B cell (primary cell): ENCODE results near the gene CEP112. TPM values are rescaled to one million over a fixed set of nuclear protein-coding genes. Genes with fewer than 3 reads are reported as not detected.

Source experiments
- ATAC-seq: fragments of 200-7000 bp; cut with Tn5 transposase; one replicate; pipeline ENCODE4 v1.10.0; 2021; ENCODE audit warnings: low read depth, mild to moderate bottlenecking, moderate number of reproducible peaks, moderate library complexity
- CTCF ChIA-PET: fragments of 350-600 bp; sonication (Branson Sonifier 250); formaldehyde crosslinking; loops from one replicate; lab custom pipeline; 2021; ENCODE audit warnings: antibody characterized with exemption, inconsistent platforms; lab: Charles Lee
- POLR2A ChIA-PET: fragments of 350-600 bp; sonication (Branson Sonifier 250); formaldehyde crosslinking; loops from one replicate; lab custom pipeline; 2021; ENCODE audit warnings: antibody characterized with exemption; lab: Charles Lee
- DNase-seq: peaks from one replicate; pipeline ENCODE4 v3.0.0; 2013
- H2AFZ ChIP-seq: 2 replicates; pipeline ENCODE4 v1.6.1; 2012; ENCODE audit warnings: mild to moderate bottlenecking, low read depth, low read length; ENCODE audit not compliant: insufficient read depth, poor library complexity, severe bottlenecking
- H3K27ac ChIP-seq, 2 donors: 1 replicate in 1 of 2; 2 replicates in 1 of 2; pipeline ENCODE4 v1.5.1; 2012 to 2013; ENCODE audit warnings: low read length in 2 of 2, mild to moderate bottlenecking in 2 of 2, moderate library complexity in 1 of 2
- H3K27me3 ChIP-seq, 4 experiments: fragments of 200-600 bp in 1 of 4; sonication (generic) in 1 of 4; replicated peaks in 1 of 4; 1 replicate in 2 of 4; 2 replicates in 2 of 4; pipeline versions ENCODE4 v1.6.1 to v1.7.0; 2013 to 2016; ENCODE audit warnings: low read length in 3 of 4, mild to moderate bottlenecking in 2 of 4, mixed read lengths in 1 of 4, moderate library complexity in 1 of 4; ENCODE audit not compliant: insufficient read depth in 4 of 4, control insufficient read depth in 3 of 4; ENCODE audit errors: control extremely low read depth in 1 of 4
- H3K36me3 ChIP-seq, 2 experiments: replicated peaks in 1 of 2; 1 replicate in 1 of 2; 2 replicates in 1 of 2; pipeline versions ENCODE4 v1.6.1 to v1.7.1; 2013; ENCODE audit warnings: low read length in 1 of 2; ENCODE audit not compliant: insufficient read depth in 2 of 2, control insufficient read depth in 1 of 2; ENCODE audit errors: control extremely low read depth in 1 of 2, extremely low read depth in 1 of 2
- H3K4me1 ChIP-seq, 2 donors: fragments of 200-600 bp in 1 of 2; sonication (generic) in 1 of 2; 1 replicate in 1 of 2; 2 replicates in 1 of 2; pipeline versions ENCODE4 v1.5.1 to v1.6.1; 2013 to 2017; ENCODE audit warnings: low read length in 2 of 2; ENCODE audit not compliant: control insufficient read depth in 2 of 2, insufficient read depth in 2 of 2
- H3K4me2 ChIP-seq: replicated peaks from 2 replicates; pipeline ENCODE3; 2012; ENCODE audit warnings: mild to moderate bottlenecking, low read depth, low read length; ENCODE audit not compliant: poor library complexity, severe bottlenecking
- H3K4me3 ChIP-seq, 5 experiments: fragments of 200-600 bp in 1 of 5; sonication (generic) in 1 of 5; 1 replicate in 3 of 5; 2 replicates in 2 of 5; pipeline versions ENCODE4 v1.5.1 to v1.7.0; 2011 to 2016; ENCODE audit warnings: low read length in 4 of 5, mild to moderate bottlenecking in 4 of 5, low read depth in 2 of 5, control low read depth in 1 of 5, moderate library complexity in 1 of 5; ENCODE audit not compliant: insufficient read depth in 1 of 5; ENCODE audit errors: control extremely low read depth in 1 of 5, extremely low read depth in 1 of 5
- H3K79me2 ChIP-seq: fragments of 200-600 bp; sonication (generic); one replicate; pipeline ENCODE4 v1.6.0; 2016; ENCODE audit warnings: low read length; ENCODE audit not compliant: control insufficient read depth, insufficient read depth
- H3K9ac ChIP-seq: fragments of 200-600 bp; sonication (generic); 2 replicates; pipeline ENCODE4 v1.6.1; 2017; ENCODE audit warnings: mild to moderate bottlenecking, low read length, moderate library complexity
- H3K9me3 ChIP-seq, 3 donors: one replicate each; pipeline versions ENCODE4 v1.6.1 to v1.7.1; 2013; ENCODE audit warnings: low read length in 2 of 3; ENCODE audit not compliant: control insufficient read depth in 2 of 3, insufficient read depth in 1 of 3; ENCODE audit errors: control extremely low read depth in 1 of 3
- H4K20me1 ChIP-seq: 2 replicates; pipeline ENCODE4 v1.6.0; 2012; ENCODE audit warnings: mild to moderate bottlenecking, low read length; ENCODE audit not compliant: insufficient read depth, control insufficient read depth, poor library complexity, severe bottlenecking
- H3K27ac Mint-ChIP-seq: one replicate; pipeline ENCODE4 v1.8.0; 2021; ENCODE audit warnings: mixed read lengths
- H3K27me3 Mint-ChIP-seq: one replicate; pipeline ENCODE4 v1.8.0; 2021; ENCODE audit warnings: mixed read lengths
- H3K4me1 Mint-ChIP-seq: one replicate; pipeline ENCODE4 v1.8.0; 2021; ENCODE audit warnings: mixed read lengths
- H3K4me3 Mint-ChIP-seq: one replicate; pipeline ENCODE4 v1.8.0; 2021; ENCODE audit warnings: mixed read lengths
- H3K9me3 Mint-ChIP-seq: one replicate; pipeline ENCODE4 v1.8.0; 2022; ENCODE audit warnings: mixed read lengths; ENCODE audit not compliant: insufficient read depth
- EZH2 ChIP-seq: IDR thresholded peaks from 2 replicates; pipeline ENCODE4 v1.6.1; 2012; ENCODE audit warnings: borderline replicate concordance, low read depth, mild to moderate bottlenecking, moderate library complexity, low read length; ENCODE audit not compliant: insufficient read depth, poor library complexity, severe bottlenecking
- WGBS: methylation state at CpG from one replicate; pipeline ENCODE4 v1.1.5; 2013; ENCODE audit warnings: missing lambda C conversion rate; ENCODE audit not compliant: insufficient coverage; 5-methylcytosine and 5-hydroxymethylcytosine counted together
- intact Hi-C: fragments of 100-400 bp; cut with micrococcal nuclease; formaldehyde crosslinking; loops from one replicate; pipeline ENCODE4 v1.10.0; 2022
- polyA plus RNA-seq: library from polyadenylated mRNA; depleted of rRNA; stranded (reverse); fragments of >200 nt; gene quantifications from 2 replicates; pipeline ENCODE4 v1.2.3, GENCODE V29; 2012
- total RNA-seq, 2 donors: library from RNA; stranded (reverse); fragments of 120-200 nt in 1 of 2; gene quantifications; 1 replicate in 1 of 2; 2 replicates in 1 of 2; pipeline versions ENCODE4 v1.2.3 to v1.2.4, GENCODE V29; 2013 to 2022
- TF ChIP-seq, protein P1 (sequence below): fragments of 200-600 bp; IDR thresholded peaks from one replicate; pipeline ENCODE4 v1.8.0; 2022; ENCODE audit warnings: antibody characterized with exemption, mild to moderate bottlenecking

The CEP112 gene
- total and polyA plus RNA-seq, 2 donors (not counting 1 experiment from before 2014, with no cell fraction given), result 0.57 to 4.6 TPM

DNA sequence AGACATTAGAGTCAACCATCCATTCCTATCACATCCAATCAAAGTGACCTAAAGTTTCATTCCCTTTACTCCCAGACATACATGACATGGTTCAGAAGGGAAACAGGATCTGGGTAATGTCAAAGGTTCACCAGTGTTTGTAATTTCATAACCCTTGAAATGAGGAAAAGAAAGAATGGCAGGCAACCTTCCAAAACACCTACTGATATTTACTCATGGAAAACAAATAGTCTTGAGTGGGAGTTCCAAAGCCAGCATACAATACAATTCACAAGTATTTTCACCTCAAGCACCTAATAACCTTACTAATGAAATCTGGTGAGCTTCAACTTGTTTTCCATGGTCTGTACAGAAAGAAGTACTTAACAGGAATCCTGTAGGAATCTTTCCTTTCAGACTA lies 557.9 kb downstream of the CEP112 start:
- no peaks in the 10 kb centered on the region for H3K27me3 ChIP-seq
- Mint-ChIP-seq H3K9me3 (no peaks in the 10 kb centered on the region), H3K27me3 (no peaks in the 10 kb centered on the region), H3K27ac (no peak overlapping the region), H3K4me1 (no peaks in the 10 kb centered on the region), H3K4me3 (no peak overlapping the region)
- TF ChIP-seq EZH2, result no peak
- TF ChIP-seq, protein P1, sequence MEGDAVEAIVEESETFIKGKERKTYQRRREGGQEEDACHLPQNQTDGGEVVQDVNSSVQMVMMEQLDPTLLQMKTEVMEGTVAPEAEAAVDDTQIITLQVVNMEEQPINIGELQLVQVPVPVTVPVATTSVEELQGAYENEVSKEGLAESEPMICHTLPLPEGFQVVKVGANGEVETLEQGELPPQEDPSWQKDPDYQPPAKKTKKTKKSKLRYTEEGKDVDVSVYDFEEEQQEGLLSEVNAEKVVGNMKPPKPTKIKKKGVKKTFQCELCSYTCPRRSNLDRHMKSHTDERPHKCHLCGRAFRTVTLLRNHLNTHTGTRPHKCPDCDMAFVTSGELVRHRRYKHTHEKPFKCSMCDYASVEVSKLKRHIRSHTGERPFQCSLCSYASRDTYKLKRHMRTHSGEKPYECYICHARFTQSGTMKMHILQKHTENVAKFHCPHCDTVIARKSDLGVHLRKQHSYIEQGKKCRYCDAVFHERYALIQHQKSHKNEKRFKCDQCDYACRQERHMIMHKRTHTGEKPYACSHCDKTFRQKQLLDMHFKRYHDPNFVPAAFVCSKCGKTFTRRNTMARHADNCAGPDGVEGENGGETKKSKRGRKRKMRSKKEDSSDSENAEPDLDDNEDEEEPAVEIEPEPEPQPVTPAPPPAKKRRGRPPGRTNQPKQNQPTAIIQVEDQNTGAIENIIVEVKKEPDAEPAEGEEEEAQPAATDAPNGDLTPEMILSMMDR, result no peak
- no peaks in the 10 kb centered on the region for H3K79me2 ChIP-seq
- no peaks in the 10 kb centered on the region for H4K20me1 ChIP-seq
- H3K9me3 ChIP-seq, result no peaks in the 10 kb centered on the region
- POLR2A ChIA-PET, result no interaction called here
- no peak for ATAC-seq
- CTCF ChIA-PET, result no interaction called here
- no peaks in the 10 kb centered on the region for H3K36me3 ChIP-seq
- H2AFZ ChIP-seq, result no peak overlapping the region
- H3K4me3 ChIP-seq, result no peak overlapping the region
- intact Hi-C loops, result no loop called here
- no peak overlapping the region for H3K27ac ChIP-seq
- no peak overlapping the region for H3K4me2 ChIP-seq
- H3K9ac ChIP-seq, result no peak overlapping the region
- no peaks in the 10 kb centered on the region for H3K4me1 ChIP-seq
- no peak for DNase-seq

DNA sequence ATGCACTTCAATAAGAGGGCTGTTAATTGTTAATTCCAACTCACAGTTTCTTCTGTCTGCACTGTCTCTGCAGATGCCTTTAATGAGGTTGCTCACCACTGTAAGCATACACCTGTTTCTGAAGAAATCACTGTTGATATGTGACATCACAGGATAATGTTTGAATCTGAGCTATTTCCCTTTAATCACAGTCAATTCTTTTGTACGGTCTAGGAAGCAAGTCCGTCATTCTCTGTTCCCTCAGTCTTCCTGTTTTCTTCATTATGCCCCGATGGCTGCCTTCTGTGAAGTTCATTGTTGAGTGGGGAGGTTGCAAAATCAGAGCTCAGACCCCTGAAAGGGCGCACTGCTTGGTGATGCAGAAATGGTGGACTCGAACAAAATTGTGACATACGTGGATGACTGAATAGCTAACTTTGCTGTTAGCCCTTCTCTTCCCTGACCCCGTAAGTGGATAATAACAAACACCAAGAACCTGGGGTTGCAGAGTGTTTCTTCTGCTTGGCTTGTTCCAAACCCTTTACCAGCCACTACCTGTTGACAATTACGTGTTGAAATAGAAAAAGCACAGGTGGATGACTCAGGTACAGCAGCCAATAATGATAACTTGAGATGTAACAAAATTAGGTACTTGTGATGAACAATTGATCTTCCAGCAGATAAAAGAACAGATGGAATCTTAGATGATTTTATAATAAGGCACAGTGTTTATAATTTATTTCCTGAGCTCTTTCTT lies 558.6 kb downstream of the CEP112 start:
- no peak overlapping the region for H3K4me2 ChIP-seq

More for the DNA sequence above, 558.6 kb downstream of the CEP112 start:
- WGBS, result 100% methylated on average over 2 of the region's 8 CpGs
- CTCF ChIA-PET, result no interaction called here
- DNase-seq, result no peak
- H3K4me3 Mint-ChIP-seq, result no peak overlapping the region
- H3K4me1 Mint-ChIP-seq, result no peaks in the 10 kb centered on the region
- POLR2A ChIA-PET, result no interaction called here
- Histone ChIP-seq H3K79me2 (no peaks in the 10 kb centered on the region), H4K20me1 (no peaks in the 10 kb centered on the region), H3K27me3 (no peaks in the 10 kb centered on the region), H3K9ac (no peak overlapping the region), H3K36me3 (no peaks in the 10 kb centered on the region), H3K4me3 (no peak overlapping the region), H3K27ac (no peak overlapping the region), H2AFZ (no peak overlapping the region), H3K9me3 (no peaks in the 10 kb centered on the region), H3K4me1 (no peaks in the 10 kb centered on the region)
- TF ChIP-seq, protein P1, result no peak
- no peak for TF ChIP-seq EZH2
- no peaks in the 10 kb centered on the region for H3K9me3 Mint-ChIP-seq
- intact Hi-C loops, result no loop called here
- no peak for ATAC-seq
- no peak overlapping the region for H3K27ac Mint-ChIP-seq
- H3K27me3 Mint-ChIP-seq, result no peaks in the 10 kb centered on the region
